ENCODE measurements around the gene GNAI3.

DNA sequence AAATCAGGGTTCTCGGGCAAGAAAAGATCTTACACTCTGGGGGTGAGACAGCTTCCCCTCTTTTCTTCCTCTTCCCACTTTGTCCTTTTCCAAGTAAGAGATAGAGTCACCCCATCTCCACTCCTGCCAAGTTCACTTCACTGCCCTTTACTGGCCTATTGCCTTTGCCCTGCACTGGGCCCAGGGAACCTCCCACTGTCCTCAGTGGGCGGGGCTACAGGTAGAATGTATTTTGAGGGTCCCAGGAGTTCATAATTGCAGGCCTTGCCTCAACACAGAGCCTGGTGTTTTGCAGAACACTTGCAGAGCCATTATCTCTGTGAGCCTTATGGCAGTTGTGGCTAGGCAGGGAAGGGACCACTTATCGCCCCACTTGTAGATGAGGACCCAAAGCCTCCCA, 74.5 kb downstream of the GNAI3 start:
- TF ChIP-seq, protein P1, sequence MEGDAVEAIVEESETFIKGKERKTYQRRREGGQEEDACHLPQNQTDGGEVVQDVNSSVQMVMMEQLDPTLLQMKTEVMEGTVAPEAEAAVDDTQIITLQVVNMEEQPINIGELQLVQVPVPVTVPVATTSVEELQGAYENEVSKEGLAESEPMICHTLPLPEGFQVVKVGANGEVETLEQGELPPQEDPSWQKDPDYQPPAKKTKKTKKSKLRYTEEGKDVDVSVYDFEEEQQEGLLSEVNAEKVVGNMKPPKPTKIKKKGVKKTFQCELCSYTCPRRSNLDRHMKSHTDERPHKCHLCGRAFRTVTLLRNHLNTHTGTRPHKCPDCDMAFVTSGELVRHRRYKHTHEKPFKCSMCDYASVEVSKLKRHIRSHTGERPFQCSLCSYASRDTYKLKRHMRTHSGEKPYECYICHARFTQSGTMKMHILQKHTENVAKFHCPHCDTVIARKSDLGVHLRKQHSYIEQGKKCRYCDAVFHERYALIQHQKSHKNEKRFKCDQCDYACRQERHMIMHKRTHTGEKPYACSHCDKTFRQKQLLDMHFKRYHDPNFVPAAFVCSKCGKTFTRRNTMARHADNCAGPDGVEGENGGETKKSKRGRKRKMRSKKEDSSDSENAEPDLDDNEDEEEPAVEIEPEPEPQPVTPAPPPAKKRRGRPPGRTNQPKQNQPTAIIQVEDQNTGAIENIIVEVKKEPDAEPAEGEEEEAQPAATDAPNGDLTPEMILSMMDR (IDR thresholded peaks at IDR 0.05; ENCODE audit: low read depth, low read length) = no peak
- TF ChIP-seq POLR2A (IDR thresholded peaks at IDR 0.05; ENCODE audit: extremely low read depth, insufficient read length) (no peak), MYC (IDR thresholded peaks at IDR 0.05; ENCODE audit: low read depth, low read length) (no peak)
- TF ChIP-seq, protein P2, sequence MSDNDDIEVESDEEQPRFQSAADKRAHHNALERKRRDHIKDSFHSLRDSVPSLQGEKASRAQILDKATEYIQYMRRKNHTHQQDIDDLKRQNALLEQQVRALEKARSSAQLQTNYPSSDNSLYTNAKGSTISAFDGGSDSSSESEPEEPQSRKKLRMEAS (IDR thresholded peaks at IDR 0.05; ENCODE audit: low read depth, low read length) = no peak
